IMR-90 (cell line): ENCODE results near the gene GPR152. TPM values are rescaled to one million over a fixed set of nuclear protein-coding genes. Genes with fewer than 3 reads are reported as not detected.

Experiments used
- ATAC-seq: fragments of 200-7000 bp; cut with Tn5 transposase; 2 replicates; pipeline ENCODE4 v1.9.1; 2020; ENCODE audit warnings: low read depth, mild to moderate bottlenecking, moderate library complexity
- BruUV-seq: library from RNA; stranded (reverse); fragments of 400-500 nt; replicated peaks from 2 replicates; lab custom pipeline; 2021; lab: Mats Ljungman, UMichigan
- CTCF ChIA-PET: fragments of 300-600 bp; formaldehyde crosslinking; extraction: SDS; loops from one replicate; lab custom pipeline; 2021; ENCODE audit warnings: antibody characterized with exemption; lab: Yijun Ruan, JAX
- POLR2A ChIA-PET: fragments of 300-600 bp; sonication (Branson Sonifier 250); formaldehyde crosslinking; loops from one replicate; lab custom pipeline; 2022; ENCODE audit warnings: antibody characterized with exemption; ENCODE audit not compliant: unreplicated experiment; lab: Charles Lee
- DNase-seq: peaks from one replicate; pipeline ENCODE4 v3.0.0; 2013
- H2AFZ ChIP-seq: replicated peaks from 2 replicates; pipeline ENCODE3; 2013; ENCODE audit warnings: low read length, mild to moderate bottlenecking; ENCODE audit not compliant: poor library complexity
- H2AK5ac ChIP-seq: 2 replicates; pipeline ENCODE4 v1.6.1; 2013; ENCODE audit warnings: low read depth, low read length, inconsistent platforms
- H2AK9ac ChIP-seq: replicated peaks from 2 replicates; pipeline ENCODE3; 2013; ENCODE audit warnings: mild to moderate bottlenecking, low read depth, low read length, moderate library complexity; ENCODE audit not compliant: poor library complexity
- H2BK120ac ChIP-seq: 2 replicates; pipeline ENCODE4 v1.6.1; 2013; ENCODE audit warnings: low read depth, low read length, inconsistent platforms
- H2BK15ac ChIP-seq: 3 replicates; pipeline ENCODE4 v1.6.1; 2013; ENCODE audit warnings: low read depth, low read length, inconsistent platforms
- H2BK20ac ChIP-seq: 2 replicates; pipeline ENCODE4 v1.6.1; 2013; ENCODE audit warnings: low read depth, mild to moderate bottlenecking, inconsistent platforms, low read length, moderate library complexity
- H2BK5ac ChIP-seq: 2 replicates; pipeline ENCODE4 v1.6.1; 2013; ENCODE audit warnings: mild to moderate bottlenecking, low read depth, low read length, inconsistent platforms; ENCODE audit not compliant: poor library complexity, severe bottlenecking
- H3K14ac ChIP-seq: replicated peaks from 2 replicates; pipeline ENCODE4 v1.6.1; 2013; ENCODE audit warnings: low read depth, low read length, inconsistent platforms
- H3K18ac ChIP-seq: 2 replicates; pipeline ENCODE4 v1.6.1; 2013; ENCODE audit warnings: low read depth, low read length, control low read depth
- H3K23ac ChIP-seq: 2 replicates; pipeline ENCODE4 v1.6.1; 2013; ENCODE audit warnings: low read depth, low read length, inconsistent platforms
- H3K27ac ChIP-seq: 2 replicates; pipeline ENCODE4 v1.5.1; 2013; ENCODE audit warnings: mild to moderate bottlenecking, control low read depth, low read length; ENCODE audit not compliant: insufficient read depth
- H3K27me3 ChIP-seq: 2 replicates; pipeline ENCODE4 v1.6.1; 2013; ENCODE audit warnings: low read length; ENCODE audit not compliant: control insufficient read depth, insufficient read depth
- H3K36me3 ChIP-seq: 2 replicates; pipeline ENCODE4 v1.6.1; 2013; ENCODE audit warnings: low read length, mixed read lengths; ENCODE audit not compliant: control insufficient read depth, insufficient read depth
- H3K4ac ChIP-seq: 2 replicates; pipeline ENCODE4 v1.6.1; 2013; ENCODE audit warnings: low read depth, low read length, inconsistent platforms
- H3K4me1 ChIP-seq: 2 replicates; pipeline ENCODE4 v1.6.1; 2013; ENCODE audit warnings: low read length, mixed read lengths; ENCODE audit not compliant: control insufficient read depth, insufficient read depth
- H3K4me2 ChIP-seq: 2 replicates; pipeline ENCODE4 v1.6.1; 2013; ENCODE audit warnings: low read depth, mild to moderate bottlenecking, control low read depth, low read length, moderate library complexity
- H3K4me3 ChIP-seq: 2 replicates; pipeline ENCODE4 v1.5.1; 2013; ENCODE audit warnings: low read depth, mild to moderate bottlenecking, control low read depth, low read length, moderate library complexity; ENCODE audit not compliant: insufficient read depth
- H3K56ac ChIP-seq: 2 replicates; pipeline ENCODE4 v1.6.1; 2013; ENCODE audit warnings: low read length, inconsistent platforms; ENCODE audit not compliant: insufficient read depth; ENCODE audit errors: extremely low read depth
- H3K79me1 ChIP-seq, 2 experiments: 2 replicates each; pipeline ENCODE4 v1.6.1; 2013; ENCODE audit warnings: low read length in 2 of 2, inconsistent platforms in 1 of 2, low read depth in 1 of 2
- H3K9ac ChIP-seq: 2 replicates; pipeline ENCODE4 v1.6.1; 2013; ENCODE audit warnings: low read depth, low read length, control low read depth
- H3K9me1 ChIP-seq: 2 replicates; pipeline ENCODE4 v1.6.1; 2013; ENCODE audit warnings: low read length, inconsistent platforms; ENCODE audit not compliant: insufficient read depth
- H3K9me3 ChIP-seq: 2 replicates; pipeline ENCODE4 v1.6.1; 2013; ENCODE audit warnings: low read length; ENCODE audit not compliant: control insufficient read depth, insufficient read depth
- H4K20me1 ChIP-seq: 2 replicates; pipeline ENCODE4 v1.6.1; 2013; ENCODE audit warnings: low read length, inconsistent platforms; ENCODE audit not compliant: insufficient read depth
- H4K5ac ChIP-seq: 2 replicates; pipeline ENCODE4 v1.6.1; 2013; ENCODE audit warnings: mild to moderate bottlenecking, low read depth, low read length, control low read depth
- H4K8ac ChIP-seq, 2 experiments: 2 replicates each; pipeline ENCODE4 v1.6.1; 2013; ENCODE audit warnings: low read depth in 2 of 2, low read length in 2 of 2, control low read depth in 1 of 2, inconsistent platforms in 1 of 2
- H4K91ac ChIP-seq: 2 replicates; pipeline ENCODE4 v1.6.1; 2013; ENCODE audit warnings: low read depth, low read length, inconsistent platforms; ENCODE audit not compliant: insufficient read depth
- BHLHE40 ChIP-seq: fragments of 150-350 bp; IDR thresholded peaks from 2 replicates; pipeline ENCODE4 v1.6.1; 2016; ENCODE audit warnings: mild to moderate bottlenecking, low read depth, low read length
- CEBPB ChIP-seq: IDR thresholded peaks from 2 replicates; pipeline ENCODE4 v1.6.1; 2012; ENCODE audit warnings: low read depth, low read length, improper control_type of control experiment
- CHD1 ChIP-seq: IDR thresholded peaks from 2 replicates; pipeline ENCODE4 v1.6.1; 2012; ENCODE audit warnings: low read depth, low read length, improper control_type of control experiment
- CTCF ChIP-seq: conservative IDR thresholded peaks from 2 replicates; pipeline ENCODE4 v1.5.1; 2012; ENCODE audit warnings: mild to moderate bottlenecking, low read depth, low read length, improper control_type of control experiment
- ELK1 ChIP-seq: fragments of 150-350 bp; IDR thresholded peaks from 2 replicates; pipeline ENCODE4 v1.6.1; 2016; ENCODE audit warnings: low read depth, mild to moderate bottlenecking, low read length, moderate library complexity, borderline replicate concordance
- FOS ChIP-seq: fragments of 150-350 bp; IDR thresholded peaks from 2 replicates; pipeline ENCODE4 v1.6.1; 2016; ENCODE audit warnings: low read depth, low read length
- MAFK ChIP-seq: IDR thresholded peaks from 2 replicates; pipeline ENCODE4 v1.6.1; 2012; ENCODE audit warnings: low read depth, low read length, improper control_type of control experiment
- MAZ ChIP-seq: IDR thresholded peaks from 2 replicates; pipeline ENCODE4 v1.6.1; 2012; ENCODE audit warnings: low read depth, mild to moderate bottlenecking, low read length, improper control_type of control experiment, moderate library complexity, borderline replicate concordance
- MXI1 ChIP-seq: IDR thresholded peaks from 2 replicates; pipeline ENCODE4 v1.6.1; 2012; ENCODE audit warnings: low read depth, mild to moderate bottlenecking, low read length, moderate library complexity, borderline replicate concordance
- NFE2L2 ChIP-seq: fragments of 150-350 bp; IDR thresholded peaks from 2 replicates; pipeline ENCODE4 v1.6.1; 2016; ENCODE audit warnings: low read depth, mild to moderate bottlenecking, low read length
- POLR2A ChIP-seq: IDR thresholded peaks from 2 replicates; pipeline ENCODE4 v1.6.1; 2012; ENCODE audit warnings: mild to moderate bottlenecking, low read depth, low read length
- RAD21 ChIP-seq: IDR thresholded peaks from 2 replicates; pipeline ENCODE4 v1.6.1; 2012; ENCODE audit warnings: low read length, improper control_type of control experiment
- RCOR1 ChIP-seq: IDR thresholded peaks from 2 replicates; pipeline ENCODE4 v1.6.1; 2012; ENCODE audit warnings: mild to moderate bottlenecking, low read length, improper control_type of control experiment; ENCODE audit not compliant: insufficient replicate concordance
- RFX5 ChIP-seq: IDR thresholded peaks from 2 replicates; pipeline ENCODE4 v1.8.0; 2012; ENCODE audit warnings: low read depth, mild to moderate bottlenecking, low read length, moderate library complexity
- SMC3 ChIP-seq: fragments of 150-350 bp; IDR thresholded peaks from 2 replicates; pipeline ENCODE4 v1.6.1; 2016; ENCODE audit warnings: low read depth, mild to moderate bottlenecking, antibody characterized with exemption, low read length, moderate library complexity
- USF2 ChIP-seq: fragments of 150-350 bp; IDR thresholded peaks from 2 replicates; pipeline ENCODE4 v1.6.1; 2017; ENCODE audit warnings: mild to moderate bottlenecking, antibody characterized with exemption, low read length, low read depth
- WGBS, 2 experiments: methylation state at CpG; one replicate each; pipeline versions ENCODE4 v1.1.5 to v1.1.7; 2013; ENCODE audit warnings: missing lambda C conversion rate in 2 of 2; ENCODE audit not compliant: insufficient read length in 1 of 2; ENCODE audit errors: extremely low coverage in 2 of 2; 5-methylcytosine and 5-hydroxymethylcytosine counted together
- dilution Hi-C: fragments of 300-500 bp; cut with HindIII; formaldehyde crosslinking; loops from one replicate; pipeline ENCODE4 v1.14.3; 2018; ENCODE audit warnings: low sequenced_read_pairs; ENCODE audit not compliant: unreplicated experiment
- in situ Hi-C: fragments of 300-500 bp; cut with MboI; formaldehyde crosslinking; loops from 3 replicates; pipeline ENCODE4 v1.14.3; 2019; ENCODE audit warnings: low sequenced_read_pairs, inconsistent platforms, mixed read lengths
- intact Hi-C: fragments of 100-400 bp; cut with micrococcal nuclease; formaldehyde crosslinking; loops from 2 replicates; pipeline ENCODE4 v1.10.0; 2022
- polyA plus RNA-seq, 3 experiments: library from polyadenylated mRNA; depleted of rRNA; stranded (reverse); fragments of >200 nt; gene quantifications; 2 replicates each; pipeline ENCODE4 v1.2.3, GENCODE V29; 2012; ENCODE audit warnings: low replicate concordance in 1 of 3
- total RNA-seq: library from RNA; depleted of rRNA; stranded (reverse); fragments of >200 nt; gene quantifications from 2 replicates; pipeline ENCODE4 v1.2.3, GENCODE V29; 2012

Gene GPR152
- total and polyA plus RNA-seq, 2 of the 4 experiments (the other 2 are of a cell fraction), result not detected

GRCh38 chr11:67463186-67463585, 10.7 kb upstream of the GPR152 start:
- Histone ChIP-seq H2BK120ac (no peak overlapping the region), H2AK5ac (no peak overlapping the region), H4K8ac (no peak overlapping the region), H3K9me1 (peaks cover 12% of the 10 kb centered on the region), H3K9me3 (no peaks in the 10 kb centered on the region), H2BK15ac (no peak overlapping the region), H3K27ac (no peak overlapping the region), H3K18ac (no peak overlapping the region), H3K27me3 (peaks cover 3% of the 10 kb centered on the region), H3K4ac (no peak overlapping the region), H4K5ac (no peak overlapping the region), H3K4me3 (no peak overlapping the region), H2AFZ (no peak overlapping the region), H4K91ac (no peak overlapping the region), H3K79me1 (peaks cover 4 to 19% of the 10 kb centered on the region in 2 experiments; a peak in 2 of 4 replicates), H3K14ac (no peak overlapping the region), H4K20me1 (no peaks in the 10 kb centered on the region), H2BK20ac (no peak overlapping the region), H3K4me2 (no peak overlapping the region), H2BK5ac (no peak overlapping the region), H2AK9ac (no peak overlapping the region), H3K9ac (no peak overlapping the region), H3K23ac (no peak overlapping the region), H3K4me1 (peaks cover 7% of the 10 kb centered on the region), H3K36me3 (peaks cover 2% of the 10 kb centered on the region; the same call in 1 of the 2 replicates), H3K56ac (no peak overlapping the region)
- DNase-seq (no peak), ATAC-seq (no peak)
- CTCF ChIA-PET, result no interaction called here
- no TSS peak for BruUV-seq
- dilution Hi-C loops (no loop called here), in situ Hi-C loops (no loop called here), intact Hi-C loops (no loop called here)
- WGBS, 2 experiments, result no CpG with 5 or more reads among the region's 10 CpGs
- TF ChIP-seq POLR2A, result no peak
- no peak for TF ChIP-seq USF2
- TF ChIP-seq MAZ, result no peak
- TF ChIP-seq ELK1, result no peak
- no peak for TF ChIP-seq FOS
- TF ChIP-seq RAD21, result no peak
- no peak for TF ChIP-seq BHLHE40
- TF ChIP-seq MAFK, result no peak
- no peak for TF ChIP-seq CEBPB
- no peak for TF ChIP-seq NFE2L2
- TF ChIP-seq CTCF, result no peak
- no peak for TF ChIP-seq CHD1
- no peak for TF ChIP-seq SMC3
- TF ChIP-seq MXI1, result no peak
- no peak for TF ChIP-seq RCOR1
- no peak for TF ChIP-seq RFX5
- POLR2A ChIA-PET, result no interaction called here
